Eye (tissue), 1 donor: Measurements from ENCODE around the gene XPNPEP3.
"Not testable (repeated sequence)": the region's sequence is repeated elsewhere in the genome, so short reads cannot be mapped to it uniquely, and the experiment has no call there.

ENCODE experiments used
- DNase-seq: peaks from one replicate; pipeline ENCODE4 v3.0.0-alpha.2; 2015

The XPNPEP3 gene

GRCh38 chr22:40856513-40857308 is at the start of gene XPNPEP3, which contains the start of gene ST13:
TSS of gene XPNPEP3 (plus strand) at chr22:40857148. CDS start at chr22:40857182, 34 bp downstream.
TSS of gene ST13 (minus strand) at chr22:40856639. CDS start at chr22:40856540, 99 bp downstream.
- DNase-seq = peak; percentile 99

DNA sequence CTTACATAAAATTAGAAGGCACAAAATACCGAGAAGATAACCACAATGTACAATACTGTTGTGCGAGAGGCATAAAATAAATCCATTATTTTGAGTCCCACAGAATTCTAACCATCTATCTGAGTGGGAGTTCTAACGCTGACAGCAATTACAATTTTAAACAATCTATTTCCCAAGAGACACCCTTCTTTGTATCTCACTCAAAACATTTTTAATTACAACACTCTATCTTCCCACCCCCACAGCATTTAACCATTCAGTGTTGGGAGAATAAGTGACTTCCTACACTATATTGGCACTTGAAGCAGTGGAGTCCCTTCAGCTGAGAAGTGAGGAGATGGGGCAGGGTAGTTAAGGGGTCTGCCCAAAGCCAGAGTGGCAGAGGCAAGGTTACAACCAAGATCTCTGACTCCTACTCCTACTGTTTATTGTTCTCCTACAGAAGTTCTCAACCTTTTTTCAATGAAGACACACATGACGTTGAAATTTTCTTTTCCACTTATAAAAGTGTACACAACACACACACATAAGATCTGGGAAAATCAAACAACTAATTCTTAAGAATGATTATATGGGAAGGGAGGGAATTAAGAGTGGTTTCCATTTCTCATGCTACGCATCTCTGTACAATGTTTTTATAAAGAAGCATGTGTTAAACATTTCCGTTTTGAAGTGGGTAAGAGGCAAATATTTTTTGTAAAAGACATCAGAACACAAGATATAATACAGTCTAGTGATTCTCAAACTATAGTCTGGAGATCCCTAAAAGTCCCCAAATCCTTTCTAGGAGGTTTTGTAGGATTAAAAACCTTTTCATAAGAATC is 48.7 kb upstream of the XPNPEP3 start:
- no peak for DNase-seq

- no peak for DNase-seq
Observed at GRCh38 chr22:40813912-40814315, 43.0 kb upstream of the XPNPEP3 start.

GRCh38 chr22:40817737-40818136 is 39.2 kb upstream of the XPNPEP3 start:
- DNase-seq = no peak

- DNase-seq = no peak
Observed at GRCh38 chr22:40818192-40818746, 38.7 kb upstream of the XPNPEP3 start.

DNA sequence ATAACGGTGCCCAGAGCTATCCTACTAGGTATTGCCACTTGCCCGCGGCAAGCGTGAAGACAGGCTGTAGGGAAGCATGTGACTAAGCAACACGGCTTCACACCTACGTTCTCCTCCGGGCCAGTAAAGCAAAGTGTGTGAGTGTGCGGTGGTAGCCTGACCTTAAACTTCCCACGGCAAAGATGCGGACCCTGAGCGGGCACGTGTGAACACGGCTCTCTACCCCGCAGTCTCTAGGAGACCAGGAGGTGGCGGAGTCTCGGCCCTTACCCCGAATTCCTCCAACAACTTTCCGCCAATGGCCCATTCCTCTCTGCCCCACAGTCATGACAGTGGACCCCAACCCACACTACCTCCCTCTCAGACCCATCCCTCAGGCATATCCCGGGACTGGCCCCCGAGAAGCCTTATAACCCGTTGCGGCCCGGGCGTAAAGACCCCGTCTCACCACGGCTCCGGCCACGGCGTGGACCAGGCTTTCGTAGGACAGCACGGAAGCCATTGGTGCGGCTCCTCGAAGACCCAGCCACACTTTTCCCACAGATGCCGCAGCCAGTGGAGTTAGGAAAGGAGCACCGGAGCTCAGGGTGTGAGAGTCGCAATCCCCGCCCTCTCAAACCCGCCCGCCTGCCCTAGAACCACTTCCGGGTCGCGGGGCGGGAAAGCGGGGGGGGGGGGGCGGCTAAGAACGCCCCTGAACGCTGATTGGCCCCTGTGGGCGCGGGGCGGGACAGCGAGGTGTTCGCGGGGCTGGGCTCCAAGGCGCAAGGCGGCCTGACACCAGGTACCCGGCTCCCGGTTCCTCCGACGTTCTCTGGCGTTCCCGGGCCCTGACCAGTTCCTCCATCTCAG is 38.0 kb upstream of the XPNPEP3 start, which contains the start of gene SLC25A17:
Gene SLC25A17, minus strand, starts transcription at position 600 of the 852 bp plus-strand sequence. Its CDS starts 98 bp downstream, at position 502.
- DNase-seq = peak; percentile 94

DNA sequence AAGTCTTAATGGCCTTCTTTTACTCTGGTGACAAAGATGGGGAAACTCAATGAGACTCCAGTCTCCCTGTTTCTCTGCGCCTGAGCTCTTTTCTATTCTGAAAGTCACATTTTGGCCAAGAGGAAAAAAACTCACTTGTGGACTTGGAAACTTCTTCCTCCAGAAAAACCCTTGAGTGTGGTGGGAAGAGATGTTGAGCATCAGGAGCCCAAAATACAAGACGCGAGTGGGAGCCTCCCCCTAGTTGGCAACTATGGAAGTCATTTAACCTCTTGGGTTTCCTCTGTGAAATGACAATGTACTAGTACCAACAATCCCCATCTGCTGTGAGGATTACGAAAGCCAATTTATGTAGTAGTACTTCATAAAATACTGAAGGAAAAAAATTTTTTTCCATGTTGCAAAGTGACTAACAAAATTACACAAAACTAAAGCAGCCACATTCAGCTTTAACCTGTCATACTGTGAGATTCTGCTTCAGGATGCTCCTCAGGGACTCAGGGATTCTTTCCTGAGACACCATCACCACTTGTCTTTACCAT is 37.3 kb upstream of the XPNPEP3 start:
- no peak for DNase-seq

DNA sequence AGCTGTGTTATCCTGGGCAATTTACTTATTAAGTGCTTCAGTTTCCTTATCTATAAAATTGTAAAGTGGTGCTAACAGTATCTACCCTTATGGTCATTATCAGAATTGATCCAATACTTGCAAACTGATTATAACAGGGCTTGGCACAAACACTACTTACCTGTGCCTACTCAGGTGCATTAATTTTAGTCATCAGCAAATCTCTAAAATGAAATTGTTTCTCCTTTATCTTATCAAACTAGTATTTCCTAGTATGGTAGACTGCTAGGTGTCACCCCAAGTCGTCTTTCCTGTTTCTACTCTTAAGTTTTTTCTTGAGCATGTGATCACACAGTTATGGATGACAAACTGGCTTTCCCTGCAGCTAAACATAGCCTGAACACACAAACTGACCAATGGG is 33.5 kb upstream of the XPNPEP3 start:
- DNase-seq = no peak

DNA sequence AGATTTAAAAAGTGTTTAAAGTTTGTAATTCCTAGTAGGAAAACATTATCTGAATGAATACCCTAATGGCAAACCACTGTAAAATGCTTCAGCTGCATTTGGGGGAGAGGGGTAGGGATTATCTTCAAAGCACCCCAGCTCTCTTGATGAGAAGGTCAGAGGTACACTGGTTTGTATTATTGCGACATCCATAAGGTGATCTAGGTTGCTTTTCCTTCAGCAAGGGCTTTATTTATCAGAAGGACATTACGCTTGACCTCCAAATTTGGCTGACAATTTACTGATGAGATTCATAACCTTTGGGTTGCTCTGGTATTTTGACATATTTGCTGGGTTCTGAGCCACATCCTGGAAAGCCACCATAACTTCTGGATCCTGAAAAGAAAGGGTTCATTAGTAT is 30.7 kb upstream of the XPNPEP3 start:
- not testable (repeated sequence) for DNase-seq

DNA sequence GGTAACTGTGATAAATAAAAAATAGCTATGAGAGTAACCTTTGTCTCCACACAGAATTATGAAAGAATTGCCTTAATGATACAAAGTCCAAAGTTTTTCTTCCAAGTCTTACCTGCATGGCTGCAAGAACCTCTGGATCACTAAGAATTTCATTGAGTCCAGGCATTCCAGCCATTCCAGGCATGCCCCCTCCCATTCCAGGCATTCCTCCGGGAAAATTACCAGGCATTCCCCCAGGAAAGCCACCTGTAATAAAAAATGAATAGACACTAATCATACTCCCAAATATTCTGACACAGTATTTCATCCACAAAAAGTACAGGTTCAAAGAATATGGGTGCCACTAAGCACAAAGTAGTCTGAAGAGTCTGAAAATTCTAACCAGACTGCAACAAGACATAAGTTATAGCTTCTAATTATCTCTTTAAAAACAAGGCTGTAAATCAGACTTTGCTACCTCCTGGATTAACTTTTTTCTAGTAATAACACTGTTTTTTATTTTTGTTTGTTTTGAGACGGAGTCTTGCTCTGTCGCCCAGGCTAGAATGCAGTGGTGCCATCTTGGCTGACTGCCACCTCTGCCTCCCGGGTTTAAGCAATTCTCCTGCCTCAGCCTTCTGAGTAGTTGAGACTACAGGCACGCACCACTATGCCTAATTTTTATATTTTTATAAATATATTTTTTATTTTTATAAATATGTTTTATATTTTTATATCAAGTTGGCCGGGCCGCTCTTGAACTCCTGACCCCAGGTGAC is 29.8 kb upstream of the XPNPEP3 start:
- DNase-seq = no peak

DNA sequence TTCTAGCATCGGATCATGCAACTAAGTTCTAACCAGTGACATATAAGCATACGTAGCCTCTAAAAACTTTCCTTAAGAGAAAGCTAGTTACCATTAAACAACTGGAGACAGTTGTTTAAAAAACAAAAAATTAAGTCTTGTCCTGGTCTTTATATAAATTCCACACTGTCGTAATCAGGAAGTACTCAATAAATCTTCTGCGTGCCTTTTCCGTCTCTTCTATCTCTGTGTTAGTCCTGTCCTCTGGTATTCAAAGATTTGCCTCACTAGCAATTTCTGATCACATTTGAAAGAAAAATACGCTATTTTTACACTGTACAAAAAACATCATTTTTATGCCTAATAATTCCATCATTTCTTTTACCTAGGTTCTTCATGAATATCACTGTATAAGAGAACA is 27.8 kb upstream of the XPNPEP3 start:
- no peak for DNase-seq

- no peak for DNase-seq
Observed at GRCh38 chr22:40834619-40835018, 22.3 kb upstream of the XPNPEP3 start.

GRCh38 chr22:40838486-40838885 is 18.5 kb upstream of the XPNPEP3 start:
- no peak for DNase-seq

- DNase-seq = no peak
Observed at GRCh38 chr22:40844951-40845350, 12.0 kb upstream of the XPNPEP3 start.

DNA sequence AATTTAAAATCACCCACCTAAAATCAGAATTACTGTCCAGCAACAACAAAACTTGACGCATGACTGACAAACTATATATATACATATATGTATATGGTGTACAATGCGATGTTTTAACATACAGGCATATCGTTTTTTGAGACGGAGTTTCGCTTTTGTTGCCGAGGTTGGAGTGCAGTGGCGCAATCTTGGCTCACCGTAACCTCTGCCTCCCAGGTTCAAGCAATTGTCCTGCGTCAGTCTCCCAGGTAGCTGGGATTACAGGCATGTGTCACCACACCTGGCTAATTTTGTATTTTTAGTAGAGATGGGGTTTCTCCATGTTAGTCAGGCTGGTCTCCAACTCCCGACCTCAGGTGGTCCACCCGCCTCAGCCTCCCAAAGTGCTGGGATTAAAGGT is 11.1 kb upstream of the XPNPEP3 start:
- not testable (repeated sequence) for DNase-seq

DNA sequence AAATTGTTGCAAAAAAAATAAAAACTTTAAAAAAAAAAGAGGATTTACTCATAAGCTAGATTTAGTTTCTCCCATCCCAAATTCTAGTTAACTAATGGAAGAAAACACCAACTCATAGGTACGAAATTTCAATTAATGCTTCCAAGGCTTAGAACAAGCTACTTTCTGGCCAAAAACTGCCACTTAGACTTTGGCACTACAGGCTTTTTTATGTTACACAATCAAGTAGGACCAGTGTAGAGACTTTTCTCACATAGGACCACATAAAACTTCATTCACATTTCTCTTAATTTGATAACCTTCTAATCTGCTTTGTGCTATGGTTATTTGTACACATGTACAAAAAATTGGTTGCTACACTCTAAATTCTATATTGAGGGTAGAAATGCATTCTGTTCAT is 3.6 kb upstream of the XPNPEP3 start:
- no peak for DNase-seq

GRCh38 chr22:40853961-40854360 is 3.0 kb upstream of the XPNPEP3 start:
- DNase-seq = peak; percentile 15

- DNase-seq = peak; percentile 51
Observed at GRCh38 chr22:40855071-40855978, 1.6 kb upstream of the XPNPEP3 start.

- DNase-seq = peak; percentile 76
Observed at GRCh38 chr22:40855979-40856512, 902 bp upstream of the XPNPEP3 start.

DNA sequence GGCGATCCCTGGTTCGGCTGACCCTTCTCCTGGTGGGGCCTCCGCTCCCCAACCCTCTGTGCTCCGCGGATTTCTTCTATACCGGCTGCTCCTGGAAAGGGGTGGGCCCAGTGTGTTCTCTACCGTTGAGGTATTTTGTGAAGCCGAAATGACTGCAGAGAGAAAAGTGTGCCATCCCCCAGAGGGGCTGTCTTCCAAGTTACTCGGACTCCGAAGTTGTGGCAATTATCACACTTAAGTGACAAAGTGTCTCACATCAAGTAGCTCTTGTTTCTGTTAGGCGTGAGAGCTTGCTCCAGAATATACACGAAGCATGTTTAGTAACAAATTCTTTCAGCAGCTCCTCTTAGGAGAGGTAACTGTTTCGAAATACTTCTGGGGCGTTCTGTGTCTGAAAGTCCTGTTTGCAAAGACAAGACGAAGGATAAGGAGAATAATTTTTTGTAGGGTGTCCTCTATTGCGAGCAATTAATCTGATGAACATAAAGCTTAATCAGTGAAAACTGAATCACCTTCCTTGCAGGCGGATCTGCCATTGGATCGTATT is 434 bp downstream of the XPNPEP3 start:
- DNase-seq = no peak
